GM19193 (cell line): ENCODE results near the gene TTC16.

ENCODE experiments used
- POLR2A ChIP-seq: IDR thresholded peaks from 4 replicates; pipeline ENCODE4 v1.6.1; 2011; ENCODE audit not compliant: insufficient read depth, insufficient read length; ENCODE audit errors: extremely low read depth

The TTC16 gene

GRCh38 chr9:127690735-127691134, 25.1 kb upstream of the TTC16 start:
- no peak for TF ChIP-seq POLR2A

GRCh38 chr9:127692071-127692470, 23.8 kb upstream of the TTC16 start:
- TF ChIP-seq POLR2A = no peak

GRCh38 chr9:127693143-127693542, 22.7 kb upstream of the TTC16 start:
- no peak for TF ChIP-seq POLR2A

DNA sequence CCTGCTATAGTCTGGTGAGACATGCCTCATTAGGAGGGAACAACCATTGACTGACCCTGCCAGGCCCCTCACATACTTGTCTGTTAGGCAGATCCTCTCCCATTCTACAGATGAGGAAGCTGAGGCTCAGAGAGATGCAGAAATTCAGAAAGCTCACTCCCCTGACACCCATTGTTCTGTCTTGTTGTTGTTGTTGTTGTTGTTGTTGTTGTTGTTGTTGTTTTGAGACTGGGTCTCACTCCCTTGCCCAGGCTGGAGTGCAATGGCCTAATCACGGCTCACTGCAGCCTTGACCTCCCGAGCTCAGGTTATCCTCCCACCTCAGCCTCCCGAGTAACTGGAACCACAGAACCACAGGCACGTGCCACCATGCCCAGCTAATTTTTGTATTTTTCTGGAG, 22.2 kb upstream of the TTC16 start:
- no peak for TF ChIP-seq POLR2A

DNA sequence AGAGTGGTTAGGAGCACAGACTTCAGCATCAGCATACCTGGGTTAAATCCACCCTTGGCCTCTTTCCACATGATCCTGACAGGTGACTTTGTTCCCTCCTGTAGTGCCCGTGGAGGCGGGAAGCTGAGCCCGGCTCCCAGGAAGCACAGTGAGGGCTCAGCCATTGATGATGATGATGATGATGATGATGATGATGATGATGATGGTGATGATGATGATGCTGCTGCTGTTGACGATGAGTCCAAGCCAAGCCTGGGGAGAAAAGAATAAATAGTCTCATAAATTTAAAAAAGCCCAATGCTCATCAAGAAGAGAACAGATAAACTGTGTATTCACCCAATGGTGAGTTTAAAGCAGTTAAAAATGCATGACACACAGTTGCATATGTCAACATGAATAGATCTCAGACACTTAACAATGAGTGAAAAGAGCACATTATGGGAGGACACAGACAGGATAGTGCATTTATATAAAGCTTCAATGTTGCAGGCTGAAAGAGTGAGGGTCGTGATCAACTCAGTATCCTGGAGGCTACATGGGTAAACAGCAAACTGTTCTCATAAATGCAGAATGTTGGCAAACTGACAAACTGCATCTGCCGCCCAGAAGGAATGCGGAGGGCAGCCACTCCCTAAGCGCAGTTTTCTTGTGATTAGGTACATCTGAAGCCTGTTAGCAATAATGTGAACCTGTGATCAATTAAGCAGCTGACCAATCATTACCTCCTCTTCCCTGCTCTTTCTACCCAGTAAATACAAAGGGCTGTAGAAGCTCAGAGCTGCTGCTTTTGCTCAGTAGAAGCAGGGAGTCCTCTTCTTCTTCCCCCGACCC, 20.8 kb upstream of the TTC16 start:
- no peak for TF ChIP-seq POLR2A

GRCh38 chr9:127697575-127697974, 18.3 kb upstream of the TTC16 start:
- TF ChIP-seq POLR2A = no peak

GRCh38 chr9:127698386-127698785, 17.5 kb upstream of the TTC16 start:
- no peak for TF ChIP-seq POLR2A

- TF ChIP-seq POLR2A = peak; percentile 66
Measured at GRCh38 chr9:127698985-127699670, 16.8 kb upstream of the TTC16 start.

- TF ChIP-seq POLR2A = no peak
Measured at GRCh38 chr9:127700140-127700539, 15.7 kb upstream of the TTC16 start.

GRCh38 chr9:127700594-127701255, 15.2 kb upstream of the TTC16 start:
- TF ChIP-seq POLR2A = no peak

DNA sequence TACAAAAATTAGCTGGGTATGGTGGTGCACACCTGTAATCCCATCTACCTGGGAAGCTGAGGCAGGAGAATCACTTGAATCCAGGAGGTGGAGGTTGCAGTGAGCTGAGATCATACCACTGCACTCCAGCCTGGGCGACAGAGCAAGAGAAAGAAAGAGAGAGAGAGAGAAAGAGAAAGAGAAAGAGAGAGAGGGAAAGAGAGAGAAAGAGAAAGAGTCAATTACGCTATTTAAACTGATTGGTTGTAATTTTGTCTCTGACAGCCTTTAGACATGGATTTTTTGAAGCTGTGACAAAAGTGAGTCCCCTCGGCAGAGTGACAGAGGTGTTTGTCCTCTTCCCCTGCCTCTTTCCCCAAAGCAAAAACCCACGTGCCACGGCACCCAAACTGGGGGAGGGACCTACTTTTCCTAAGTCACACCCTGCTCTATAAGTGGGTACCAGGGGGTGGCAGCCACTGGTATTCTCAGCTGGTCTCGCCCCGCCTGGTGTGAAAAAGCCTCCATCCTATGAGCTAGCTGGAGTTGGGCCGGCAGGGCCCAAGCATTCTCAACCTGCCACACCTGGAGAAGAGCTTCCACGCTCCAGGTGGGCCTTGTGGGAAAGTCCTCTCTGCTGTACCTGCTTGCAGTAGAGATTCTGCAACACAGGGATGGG, 12.5 kb upstream of the TTC16 start:
- no peak for TF ChIP-seq POLR2A

DNA sequence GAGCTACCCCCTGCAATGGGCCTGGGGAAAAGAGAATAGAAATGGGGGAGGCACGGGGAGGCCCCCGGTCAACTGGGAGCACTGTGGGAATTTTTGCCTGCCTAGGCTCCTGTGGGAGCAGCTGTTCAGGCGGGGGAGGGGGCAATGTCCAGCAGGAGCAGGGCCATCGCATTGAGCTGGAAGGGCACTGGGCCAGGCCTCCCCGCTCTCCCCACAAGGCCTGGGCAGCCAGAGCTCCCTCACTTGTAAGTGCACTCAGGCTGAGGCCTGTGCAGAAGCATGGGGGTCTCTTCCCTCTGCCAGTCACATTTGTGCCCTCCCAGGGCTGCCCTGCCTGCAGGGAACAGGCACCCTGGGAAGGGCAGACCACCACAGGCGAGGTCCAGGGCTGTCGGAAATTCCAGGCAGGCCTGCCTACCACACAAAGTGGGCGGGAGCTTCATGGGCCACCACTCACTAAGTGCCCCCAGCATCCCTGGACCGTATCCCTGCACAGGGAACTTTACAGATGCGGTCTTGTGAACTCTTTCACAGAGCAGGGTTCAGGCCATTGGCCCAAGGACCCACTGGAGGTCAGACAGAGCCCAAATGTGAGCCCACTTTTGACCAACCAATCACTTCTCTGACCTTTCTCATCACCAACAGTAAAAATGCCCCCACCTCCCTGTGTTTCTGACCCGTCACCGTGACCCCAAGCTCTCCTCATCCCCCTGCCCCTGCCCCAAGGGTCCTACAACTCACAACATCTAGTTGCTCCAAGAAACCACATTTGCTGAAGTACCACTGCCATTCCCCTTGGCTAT, 10.1 kb upstream of the TTC16 start:
- TF ChIP-seq POLR2A = no peak

DNA sequence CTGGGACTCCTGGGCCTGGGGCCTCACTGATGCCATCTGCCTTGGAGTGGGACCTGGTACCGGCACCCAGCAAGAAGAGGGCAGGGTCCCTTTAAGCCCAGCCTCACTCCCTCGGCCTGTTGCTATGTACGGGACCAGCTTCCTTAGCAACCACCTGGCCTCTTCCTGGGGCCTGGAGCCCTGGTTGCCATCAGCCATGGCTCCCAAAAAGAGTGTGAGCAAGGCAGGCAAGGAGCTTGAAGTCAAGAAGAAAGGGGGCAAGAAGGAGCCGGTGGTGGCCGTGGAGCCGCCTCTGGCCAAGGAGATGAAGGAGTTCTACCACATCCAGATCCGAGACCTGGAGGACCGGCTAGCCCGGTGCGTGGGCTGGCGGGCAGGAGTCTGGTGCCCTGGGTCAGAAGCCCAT, 9.0 kb upstream of the TTC16 start, which contains the start of gene CFAP157:
Gene CFAP157, plus strand, starts transcription at position 153 of the 406 bp plus-strand sequence. Its CDS starts 44 bp downstream, at position 197.
- TF ChIP-seq POLR2A = no peak

DNA sequence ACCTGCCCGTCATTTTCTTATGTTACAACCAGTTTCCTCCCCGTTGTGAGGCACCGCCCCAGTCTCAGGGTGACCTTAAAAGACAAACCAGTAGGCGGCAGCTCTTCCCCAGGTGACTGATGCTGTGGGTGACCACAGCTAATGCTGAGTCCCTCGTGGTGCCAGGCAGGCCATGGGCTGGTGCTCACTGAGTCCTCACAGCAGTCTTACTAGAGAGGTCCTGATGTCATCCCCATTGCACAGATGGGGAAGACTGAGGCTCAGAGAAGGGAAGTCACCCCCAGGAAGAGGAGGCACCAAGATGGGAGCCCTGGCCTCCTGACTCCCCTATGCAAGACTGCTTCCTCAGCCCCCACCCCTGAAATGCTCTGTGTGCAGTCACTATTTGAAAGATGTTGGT, 8.1 kb upstream of the TTC16 start:
- no peak for TF ChIP-seq POLR2A
